Medulla oblongata (tissue), 1 donor: ENCODE measurements around the gene SCARF1.

Source experiments
- DNase-seq: peaks from one replicate; pipeline ENCODE4 v3.0.0-alpha.2; 2015; ENCODE audit errors: extremely low spot score

The SCARF1 gene

GRCh38 chr17:1648173-1648962, 2.8 kb upstream of the SCARF1 start:
- peak; percentile 43 for DNase-seq

GRCh38 chr17:1647802-1648171, 2.3 kb upstream of the SCARF1 start:
- DNase-seq, result no peak

- no peak for DNase-seq
Measured at GRCh38 chr17:1646199-1646875, 805 bp upstream of the SCARF1 start.

- DNase-seq, result no peak
Measured at GRCh38 chr17:1644493-1645206, 882 bp downstream of the SCARF1 start.

- no peak for DNase-seq
Measured at GRCh38 chr17:1643999-1644492, 1.5 kb downstream of the SCARF1 start.

- no peak for DNase-seq
Measured at GRCh38 chr17:1643293-1643998, 2.1 kb downstream of the SCARF1 start.

- DNase-seq, result no peak
Measured at GRCh38 chr17:1641065-1641403, 4.5 kb downstream of the SCARF1 start.

- DNase-seq, result peak; percentile 39
Measured at GRCh38 chr17:1640329-1641064, 5.0 kb downstream of the SCARF1 start.

GRCh38 chr17:1639549-1640180, 5.9 kb downstream of the SCARF1 start:
- DNase-seq, result no peak

- no peak for DNase-seq
Measured at GRCh38 chr17:1638624-1639300, 6.8 kb downstream of the SCARF1 start.

GRCh38 chr17:1638171-1638590, 7.4 kb downstream of the SCARF1 start:
- DNase-seq, result peak; percentile 46

- no peak for DNase-seq
Measured at GRCh38 chr17:1636732-1637285, 8.7 kb downstream of the SCARF1 start.

GRCh38 chr17:1635675-1636465, 9.7 kb downstream of the SCARF1 start:
- DNase-seq, result no peak

- no peak for DNase-seq
Measured at GRCh38 chr17:1634841-1635650, 10.5 kb downstream of the SCARF1 start.

- no peak for DNase-seq
Measured at GRCh38 chr17:1630662-1631061, 14.9 kb downstream of the SCARF1 start.

GRCh38 chr17:1629504-1630310, 15.8 kb downstream of the SCARF1 start:
- DNase-seq, result peak; percentile 77

GRCh38 chr17:1628856-1629503, 16.6 kb downstream of the SCARF1 start:
- DNase-seq, result peak; percentile 97
